IPS DF 4.7 (cell line): ENCODE measurements around the gene BEX3.

Experiments used
- DNase-seq: peaks from one replicate; pipeline ENCODE4 v3.0.0-alpha.2; 2013; ENCODE audit warnings: low spot score; ENCODE audit errors: extremely low read depth

The BEX3 gene

GRCh38 chrX:103418811-103419340 lies 42.5 kb downstream of the BEX3 start:
- no peak for DNase-seq

DNA sequence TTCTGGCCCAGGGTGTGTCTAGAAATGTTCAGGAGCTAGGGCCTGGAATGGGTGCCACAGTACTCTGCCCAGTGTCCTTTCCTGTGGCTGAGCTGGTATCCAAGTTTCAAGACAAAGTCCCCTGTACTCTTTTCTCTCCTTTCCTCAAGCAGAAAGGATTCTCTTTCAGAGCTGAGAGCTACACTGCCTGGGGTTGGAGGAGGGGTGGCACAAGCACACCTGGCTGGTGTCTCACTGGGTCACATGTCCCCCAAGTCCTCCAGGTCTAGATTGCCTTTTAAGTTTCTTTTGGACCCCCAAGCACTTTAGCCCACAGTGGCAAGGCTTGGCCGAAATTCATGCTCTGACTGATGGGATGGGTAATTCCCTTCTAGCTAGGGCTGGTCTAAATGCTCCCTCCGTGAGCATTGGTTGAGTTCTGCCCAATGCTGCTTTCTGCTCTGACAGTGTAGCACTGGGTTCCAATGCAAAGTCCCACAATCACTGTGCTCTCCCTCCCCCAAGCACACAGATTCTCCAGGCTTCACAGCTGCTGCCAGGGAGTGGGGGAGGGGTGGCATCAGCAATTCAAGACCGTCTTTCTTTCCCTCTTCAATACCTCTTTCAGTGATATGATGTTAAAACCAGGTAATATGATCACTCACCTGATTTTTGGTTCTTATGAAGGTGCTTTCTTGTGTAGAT lies 47.8 kb downstream of the BEX3 start:
- no peak for DNase-seq
